HG03175 (cell line): ENCODE results near the gene TMEM266.

Source experiments
- ATAC-seq: cut with Tn5 transposase; IDR thresholded peaks from one replicate; pipeline ENCODE4 v1.9.1; 2021; ENCODE audit warnings: mild to moderate bottlenecking, moderate library complexity; ENCODE audit not compliant: unreplicated experiment

TMEM266 gene

DNA sequence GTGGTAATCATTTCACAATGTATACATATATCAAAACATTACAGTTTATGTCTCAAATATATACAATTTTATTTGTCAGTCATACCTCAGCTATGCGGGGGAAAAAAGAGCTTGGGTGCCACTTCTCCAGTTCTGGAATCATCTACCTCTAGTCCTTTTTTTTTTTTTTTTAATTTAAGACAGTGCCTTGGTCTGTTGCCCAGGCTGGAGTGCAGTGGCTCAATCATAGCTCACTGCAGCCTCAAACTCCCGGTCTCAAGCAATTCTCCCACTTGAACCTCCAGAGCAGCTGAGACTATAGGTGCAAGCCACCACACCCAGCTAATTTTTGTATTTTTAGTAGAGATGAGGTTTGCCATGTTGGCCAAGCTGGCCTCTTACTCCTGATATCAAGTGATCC, 67.4 kb downstream of the TMEM266 start:
- ATAC-seq = no peak

DNA sequence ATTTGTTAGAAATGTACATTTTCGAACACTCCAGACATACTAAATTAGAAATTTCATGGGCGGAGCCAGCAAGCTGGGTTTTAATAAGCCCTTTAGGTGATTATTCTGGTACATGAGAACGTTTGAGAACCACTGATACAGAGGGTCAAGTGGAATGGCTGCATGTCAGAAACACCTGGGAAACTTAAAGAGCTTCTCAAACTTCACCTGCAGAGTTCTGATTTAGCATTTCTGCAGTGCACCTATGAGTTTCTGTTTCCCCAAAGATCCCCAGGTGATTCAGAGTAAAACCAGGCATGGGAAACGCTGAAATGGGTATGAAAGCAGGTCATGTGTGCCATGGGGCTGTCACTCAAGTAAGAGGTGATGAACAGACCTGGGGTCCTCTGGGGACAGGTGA, 68.1 kb downstream of the TMEM266 start:
- no peak for ATAC-seq

DNA sequence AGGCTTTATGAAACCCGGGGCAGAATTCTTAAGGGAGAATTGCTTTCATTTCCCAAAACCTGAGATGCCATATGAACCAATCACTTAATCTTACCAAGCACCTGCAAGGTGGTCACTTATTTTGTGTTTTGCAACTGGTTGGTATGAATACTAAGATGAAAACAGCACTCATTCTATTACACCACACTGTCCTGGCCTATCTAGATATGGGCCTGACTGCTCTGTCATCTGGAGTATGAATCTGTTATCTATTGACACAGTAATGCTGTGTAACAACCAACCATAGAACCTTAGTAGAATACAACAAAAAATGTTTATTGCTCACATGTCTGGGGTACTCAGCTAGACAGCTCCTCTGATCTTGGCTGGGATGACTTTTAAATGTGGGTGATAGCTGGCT, 74.8 kb downstream of the TMEM266 start:
- ATAC-seq = no peak

DNA sequence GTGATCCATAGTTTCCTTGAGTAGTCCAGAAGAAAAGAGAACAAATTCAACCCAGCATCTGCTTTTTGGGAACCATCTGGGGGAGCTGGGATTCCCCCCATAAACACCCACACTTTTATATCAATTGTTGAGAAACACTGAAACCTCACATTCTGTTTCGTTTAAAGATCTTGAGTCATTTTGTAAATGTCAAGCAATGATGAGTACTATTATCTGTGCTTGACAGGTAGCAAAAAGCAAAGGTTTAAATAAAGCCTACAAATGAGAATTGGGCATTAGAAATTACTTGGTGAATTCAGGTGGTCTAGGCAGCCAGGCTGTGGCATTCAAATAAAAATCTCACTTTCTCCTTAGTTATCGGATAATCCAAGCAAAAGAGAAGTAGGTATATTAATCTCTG, 75.7 kb downstream of the TMEM266 start:
- ATAC-seq = no peak

GRCh38 chr15:76138436-76138835, 78.7 kb downstream of the TMEM266 start:
- no peak for ATAC-seq

- peak; percentile 69 for ATAC-seq
Measured at GRCh38 chr15:76139368-76140073, 79.7 kb downstream of the TMEM266 start.

GRCh38 chr15:76140074-76140464, 80.3 kb downstream of the TMEM266 start:
- no peak for ATAC-seq

DNA sequence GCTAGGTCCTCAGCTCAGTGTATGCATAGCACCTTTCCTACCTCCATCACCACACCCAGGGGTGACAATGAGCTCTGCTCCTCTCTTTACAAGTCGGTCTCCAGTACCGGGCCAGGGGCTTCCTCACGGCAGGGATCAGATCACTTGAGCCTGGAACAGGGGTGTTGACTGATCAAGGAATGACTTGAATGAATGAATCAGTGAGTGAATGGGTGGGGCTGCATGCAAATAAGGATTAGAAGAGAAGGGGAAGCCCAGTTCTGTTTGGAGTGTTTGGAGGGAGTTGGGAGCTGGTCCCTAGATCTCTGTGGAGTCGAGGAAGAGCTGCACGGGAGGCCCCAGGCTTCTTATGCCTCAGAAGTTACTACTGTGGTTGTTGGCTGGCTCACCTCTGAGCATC, 87.0 kb downstream of the TMEM266 start:
- ATAC-seq = no peak

- no peak for ATAC-seq
Measured at GRCh38 chr15:76147906-76148570, 88.3 kb downstream of the TMEM266 start.

DNA sequence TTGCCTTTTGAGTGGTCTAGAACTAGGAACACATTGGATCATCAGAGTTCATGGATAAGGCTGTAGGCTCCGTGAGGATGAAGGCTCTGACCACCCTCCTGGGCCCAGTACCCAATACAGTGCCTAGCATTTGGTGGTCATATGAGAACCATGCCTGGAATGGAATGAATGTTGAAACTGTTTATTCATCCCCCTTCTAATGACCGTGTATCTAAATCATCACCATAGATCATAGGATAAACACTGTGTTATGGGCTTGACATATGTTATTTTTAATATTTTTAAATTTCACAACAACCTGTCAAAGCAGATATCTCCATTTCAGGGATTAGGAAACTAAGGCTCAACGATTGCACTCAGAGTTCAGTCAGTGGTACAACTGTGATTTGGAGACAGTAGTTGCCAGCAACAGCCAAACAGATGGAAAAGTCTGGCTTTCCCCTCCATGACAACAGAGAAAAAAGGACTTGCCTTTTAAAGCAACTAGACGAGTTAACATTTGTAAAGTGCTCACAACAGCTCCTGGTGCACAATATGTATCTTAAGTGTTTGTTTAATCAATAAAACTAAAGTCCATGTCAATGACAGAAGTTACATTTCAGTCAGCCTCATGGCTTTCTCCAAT, 89.6 kb downstream of the TMEM266 start:
- no peak for ATAC-seq

- ATAC-seq = peak; percentile 12
Measured at GRCh38 chr15:76150513-76150912, 90.7 kb downstream of the TMEM266 start.

DNA sequence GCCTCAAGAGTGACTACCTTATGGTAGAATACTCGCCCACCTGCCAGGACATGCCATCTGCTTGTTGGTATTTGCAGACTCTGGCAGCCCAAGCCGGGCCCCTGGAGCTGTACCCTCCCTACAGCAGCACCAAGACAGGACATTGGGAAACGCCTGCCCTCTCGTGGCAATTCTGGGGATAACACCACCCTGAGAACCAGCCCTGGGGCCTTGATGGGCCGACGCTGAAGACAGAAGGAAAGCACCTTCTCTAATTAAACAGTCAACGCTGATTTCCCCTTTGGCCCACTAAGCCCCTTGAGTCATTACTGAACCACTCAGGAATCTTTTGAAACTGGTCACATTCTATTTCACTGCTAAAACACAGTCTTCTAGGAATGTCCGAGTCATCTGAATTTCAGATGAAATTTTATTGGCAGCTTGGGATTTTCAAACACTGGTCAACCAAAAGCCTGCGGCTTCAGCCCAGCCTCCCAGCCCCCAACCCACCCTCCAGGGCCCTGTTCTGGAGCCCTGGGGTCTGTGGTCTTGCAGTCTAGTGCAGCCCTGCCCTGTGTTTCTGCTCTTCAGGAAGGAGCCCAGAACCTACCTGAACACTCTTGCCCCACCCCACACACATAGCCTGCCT, 91.3 kb downstream of the TMEM266 start:
- ATAC-seq = peak; percentile 88

- ATAC-seq = no peak
Measured at GRCh38 chr15:76151599-76151974, 91.8 kb downstream of the TMEM266 start.

DNA sequence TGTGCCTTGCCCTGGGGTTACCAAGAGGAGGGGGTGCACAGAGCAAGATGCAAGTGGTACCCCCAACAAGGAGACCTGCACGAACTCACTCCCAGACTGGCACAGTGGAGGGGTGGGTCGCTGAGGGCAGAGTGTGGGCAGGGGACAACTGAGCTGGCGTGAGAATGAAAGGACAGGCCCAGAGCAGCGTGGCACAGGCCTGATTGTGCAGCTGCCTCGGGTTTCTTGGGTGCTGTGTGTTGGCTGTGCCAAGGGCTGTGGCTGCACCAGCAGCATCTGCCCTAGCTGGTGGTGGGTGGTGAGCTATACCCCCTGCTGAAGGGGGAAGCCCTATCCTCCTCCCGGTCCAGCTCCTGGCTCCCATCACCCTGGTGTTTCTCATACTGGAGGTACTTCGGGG, 92.4 kb downstream of the TMEM266 start:
- no peak for ATAC-seq

GRCh38 chr15:76153241-76154197, 93.7 kb downstream of the TMEM266 start:
- no peak for ATAC-seq

GRCh38 chr15:76155731-76156130, 95.9 kb downstream of the TMEM266 start:
- no peak for ATAC-seq

DNA sequence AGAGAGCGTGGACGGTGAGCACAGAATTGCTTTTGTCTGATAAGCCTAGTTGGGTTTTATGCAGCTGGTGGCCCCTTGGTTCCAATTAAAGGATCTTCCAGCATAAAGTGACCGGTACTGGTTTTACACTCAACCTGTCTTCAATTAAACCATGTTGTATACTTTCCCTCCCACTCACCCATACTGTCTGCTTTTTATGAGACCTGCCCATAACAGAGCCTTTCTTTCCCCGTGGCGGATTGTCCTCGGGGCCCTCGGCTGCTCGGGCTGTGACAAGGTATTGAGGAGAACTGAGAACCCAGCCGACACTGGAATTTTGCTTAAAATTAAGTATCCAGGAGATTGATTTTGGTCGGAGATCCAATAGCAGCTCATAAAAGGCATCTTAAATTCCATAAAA, 98.4 kb downstream of the TMEM266 start:
- no peak for ATAC-seq

DNA sequence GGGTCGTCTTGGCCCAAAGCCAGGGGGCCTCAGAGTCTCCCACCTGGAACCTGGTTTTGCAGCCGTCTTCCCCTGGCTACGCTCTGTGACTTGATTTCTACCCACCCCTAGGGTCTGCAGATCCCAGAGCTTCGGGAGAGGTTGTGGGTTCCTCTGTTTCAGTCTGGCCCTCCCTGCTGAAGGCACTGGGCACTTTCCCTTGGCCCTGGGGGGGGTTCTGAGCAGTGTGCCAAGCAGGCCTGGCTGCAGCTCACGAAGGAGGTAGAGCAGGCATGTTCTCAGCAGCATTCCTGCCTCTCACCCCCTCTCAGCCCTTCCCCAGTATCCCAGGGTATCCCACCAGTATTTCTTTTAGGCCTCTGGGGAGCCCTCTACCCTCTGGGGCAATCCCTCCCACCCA, 99.0 kb downstream of the TMEM266 start:
- no peak for ATAC-seq

- ATAC-seq = no peak
Measured at GRCh38 chr15:76159282-76159681, 99.5 kb downstream of the TMEM266 start.

DNA sequence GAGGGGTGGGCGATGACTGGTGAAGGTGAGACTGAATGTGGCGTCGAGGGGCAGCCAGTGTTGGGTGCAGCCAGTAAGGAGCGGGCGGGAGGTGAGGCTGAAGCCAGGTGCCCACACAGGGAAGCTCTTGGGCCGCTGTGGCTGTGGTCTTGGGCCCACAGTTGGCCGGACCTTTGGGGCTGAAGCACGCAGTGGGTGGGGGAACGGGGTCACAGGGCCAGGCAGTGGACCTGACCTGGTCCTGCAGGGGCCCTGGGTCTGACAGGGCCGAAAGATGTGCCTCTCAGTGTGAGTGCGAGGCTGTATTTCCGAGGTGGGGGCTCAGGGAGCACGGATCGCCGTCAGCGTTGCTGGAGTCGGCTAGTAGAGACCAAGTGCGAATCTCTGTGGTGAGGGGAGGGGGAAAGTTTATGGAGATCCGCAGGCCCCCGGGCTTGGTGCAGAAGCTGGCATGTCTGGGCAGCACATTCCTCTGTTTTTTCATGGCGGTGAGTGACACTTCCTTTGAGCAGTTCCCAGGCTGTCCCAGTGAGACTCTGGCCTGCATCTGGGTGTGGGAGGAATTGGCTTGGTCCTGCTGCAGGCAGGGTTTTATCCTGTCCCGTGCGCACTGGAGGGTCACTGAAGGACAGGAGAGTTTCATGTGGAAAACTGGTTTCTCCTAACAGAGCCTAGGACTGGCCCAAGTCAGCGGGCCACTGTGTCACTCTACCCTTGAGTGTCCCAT, 100.8 kb downstream of the TMEM266 start:
- ATAC-seq = no peak
